WTC11 (cell line): Measurements from ENCODE around the gene TMEM205.

Experiments used
- CREM ChIP-seq: sonication (generic); formaldehyde crosslinking; IDR thresholded peaks from 2 replicates; pipeline ENCODE4 v1.8.1; 2022; ENCODE audit warnings: mild to moderate bottlenecking, missing genetic modification reagents, moderate library complexity
- MXD4 ChIP-seq: fragments of 250-450 bp; sonication (Bioruptor Pico); IDR thresholded peaks from 2 replicates; pipeline ENCODE4 v1.8.0; 2021; ENCODE audit warnings: mild to moderate bottlenecking, moderate library complexity, borderline replicate concordance
- NFYB ChIP-seq: sonication (generic); formaldehyde crosslinking; conservative IDR thresholded peaks from 2 replicates; pipeline ENCODE4 v1.8.0; 2022; ENCODE audit warnings: low read depth, missing genetic modification reagents
- NR1H2 ChIP-seq: sonication (generic); formaldehyde crosslinking; IDR thresholded peaks from 2 replicates; pipeline ENCODE4 v1.9.0; 2021; ENCODE audit warnings: mild to moderate bottlenecking, moderate library complexity, missing genetic modification reagents
- SP1 ChIP-seq: sonication (generic); formaldehyde crosslinking; conservative IDR thresholded peaks from 2 replicates; pipeline ENCODE4 v1.8.1; 2022; ENCODE audit warnings: missing genetic modification reagents
- ZBTB21 ChIP-seq: sonication (generic); formaldehyde crosslinking; IDR thresholded peaks from 2 replicates; pipeline ENCODE4 v1.8.1; 2023; ENCODE audit warnings: mild to moderate bottlenecking, missing genetic modification reagents, borderline replicate concordance
- ZNF121 ChIP-seq: sonication (generic); formaldehyde crosslinking; IDR thresholded peaks from 2 replicates; pipeline ENCODE4 v1.8.0; 2023; ENCODE audit warnings: missing genetic modification reagents
- ZNF396 ChIP-seq: fragments of 250-450 bp; sonication (Bioruptor Pico); IDR thresholded peaks from 2 replicates; pipeline ENCODE4 v1.8.0; 2021; ENCODE audit warnings: mild to moderate bottlenecking, moderate library complexity, borderline replicate concordance
- TF ChIP-seq, protein P1 (sequence below): fragments of 200-600 bp; IDR thresholded peaks from 2 replicates; pipeline ENCODE4 v1.8.0; 2022; ENCODE audit warnings: antibody characterized with exemption
- TF ChIP-seq, protein P2 (sequence below): sonication (generic); formaldehyde crosslinking; IDR thresholded peaks from 2 replicates; pipeline ENCODE4 v1.8.1; 2023; ENCODE audit warnings: mild to moderate bottlenecking, missing genetic modification reagents
- TF ChIP-seq, protein P3 (sequence below): sonication (generic); formaldehyde crosslinking; IDR thresholded peaks from 2 replicates; pipeline ENCODE4 v1.8.0; 2022; ENCODE audit warnings: mild to moderate bottlenecking, missing genetic modification reagents
- TF ChIP-seq, protein P4 (sequence below): sonication (generic); formaldehyde crosslinking; IDR thresholded peaks from 2 replicates; pipeline ENCODE4 v1.8.0; 2022; ENCODE audit warnings: missing genetic modification reagents

DNA sequence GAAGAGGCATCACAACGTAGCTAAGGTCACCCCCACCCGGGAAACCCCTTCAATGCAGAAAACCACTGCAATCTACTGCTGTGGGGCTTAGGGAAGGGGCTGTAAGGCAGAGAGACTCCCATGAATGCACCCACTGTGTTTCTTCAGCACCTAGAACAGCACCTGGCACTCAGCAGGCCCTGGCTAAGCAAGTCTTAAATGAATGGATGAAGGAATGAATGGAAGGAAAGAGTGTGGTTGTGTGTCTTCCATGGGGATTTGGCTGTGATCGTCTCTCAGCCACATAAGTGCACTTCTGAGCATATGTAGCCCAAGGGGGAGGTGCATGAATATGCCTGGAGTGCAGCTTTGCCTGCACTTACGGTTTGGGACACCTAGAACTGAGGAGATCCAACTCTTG, 3.1 kb upstream of the TMEM205 start:
- TF ChIP-seq, protein P1, sequence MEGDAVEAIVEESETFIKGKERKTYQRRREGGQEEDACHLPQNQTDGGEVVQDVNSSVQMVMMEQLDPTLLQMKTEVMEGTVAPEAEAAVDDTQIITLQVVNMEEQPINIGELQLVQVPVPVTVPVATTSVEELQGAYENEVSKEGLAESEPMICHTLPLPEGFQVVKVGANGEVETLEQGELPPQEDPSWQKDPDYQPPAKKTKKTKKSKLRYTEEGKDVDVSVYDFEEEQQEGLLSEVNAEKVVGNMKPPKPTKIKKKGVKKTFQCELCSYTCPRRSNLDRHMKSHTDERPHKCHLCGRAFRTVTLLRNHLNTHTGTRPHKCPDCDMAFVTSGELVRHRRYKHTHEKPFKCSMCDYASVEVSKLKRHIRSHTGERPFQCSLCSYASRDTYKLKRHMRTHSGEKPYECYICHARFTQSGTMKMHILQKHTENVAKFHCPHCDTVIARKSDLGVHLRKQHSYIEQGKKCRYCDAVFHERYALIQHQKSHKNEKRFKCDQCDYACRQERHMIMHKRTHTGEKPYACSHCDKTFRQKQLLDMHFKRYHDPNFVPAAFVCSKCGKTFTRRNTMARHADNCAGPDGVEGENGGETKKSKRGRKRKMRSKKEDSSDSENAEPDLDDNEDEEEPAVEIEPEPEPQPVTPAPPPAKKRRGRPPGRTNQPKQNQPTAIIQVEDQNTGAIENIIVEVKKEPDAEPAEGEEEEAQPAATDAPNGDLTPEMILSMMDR, result no peak
- TF ChIP-seq MXD4 (CRISPR knock-in tag), result no peak
- TF ChIP-seq, protein P2, sequence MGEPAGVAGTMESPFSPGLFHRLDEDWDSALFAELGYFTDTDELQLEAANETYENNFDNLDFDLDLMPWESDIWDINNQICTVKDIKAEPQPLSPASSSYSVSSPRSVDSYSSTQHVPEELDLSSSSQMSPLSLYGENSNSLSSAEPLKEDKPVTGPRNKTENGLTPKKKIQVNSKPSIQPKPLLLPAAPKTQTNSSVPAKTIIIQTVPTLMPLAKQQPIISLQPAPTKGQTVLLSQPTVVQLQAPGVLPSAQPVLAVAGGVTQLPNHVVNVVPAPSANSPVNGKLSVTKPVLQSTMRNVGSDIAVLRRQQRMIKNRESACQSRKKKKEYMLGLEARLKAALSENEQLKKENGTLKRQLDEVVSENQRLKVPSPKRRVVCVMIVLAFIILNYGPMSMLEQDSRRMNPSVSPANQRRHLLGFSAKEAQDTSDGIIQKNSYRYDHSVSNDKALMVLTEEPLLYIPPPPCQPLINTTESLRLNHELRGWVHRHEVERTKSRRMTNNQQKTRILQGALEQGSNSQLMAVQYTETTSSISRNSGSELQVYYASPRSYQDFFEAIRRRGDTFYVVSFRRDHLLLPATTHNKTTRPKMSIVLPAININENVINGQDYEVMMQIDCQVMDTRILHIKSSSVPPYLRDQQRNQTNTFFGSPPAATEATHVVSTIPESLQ (CRISPR knock-in tag), result no peak
- TF ChIP-seq ZNF396 (CRISPR knock-in tag), result no peak
- no peak for TF ChIP-seq ZBTB21
- no peak for TF ChIP-seq NR1H2
- TF ChIP-seq CREM (CRISPR knock-in tag), result no peak
- no peak for TF ChIP-seq ZNF121 (CRISPR knock-in tag)
- TF ChIP-seq, protein P3, sequence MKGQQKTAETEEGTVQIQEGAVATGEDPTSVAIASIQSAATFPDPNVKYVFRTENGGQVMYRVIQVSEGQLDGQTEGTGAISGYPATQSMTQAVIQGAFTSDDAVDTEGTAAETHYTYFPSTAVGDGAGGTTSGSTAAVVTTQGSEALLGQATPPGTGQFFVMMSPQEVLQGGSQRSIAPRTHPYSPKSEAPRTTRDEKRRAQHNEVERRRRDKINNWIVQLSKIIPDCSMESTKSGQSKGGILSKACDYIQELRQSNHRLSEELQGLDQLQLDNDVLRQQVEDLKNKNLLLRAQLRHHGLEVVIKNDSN (CRISPR knock-in tag), result no peak
- TF ChIP-seq NFYB (CRISPR knock-in tag), result no peak
- TF ChIP-seq, protein P4, sequence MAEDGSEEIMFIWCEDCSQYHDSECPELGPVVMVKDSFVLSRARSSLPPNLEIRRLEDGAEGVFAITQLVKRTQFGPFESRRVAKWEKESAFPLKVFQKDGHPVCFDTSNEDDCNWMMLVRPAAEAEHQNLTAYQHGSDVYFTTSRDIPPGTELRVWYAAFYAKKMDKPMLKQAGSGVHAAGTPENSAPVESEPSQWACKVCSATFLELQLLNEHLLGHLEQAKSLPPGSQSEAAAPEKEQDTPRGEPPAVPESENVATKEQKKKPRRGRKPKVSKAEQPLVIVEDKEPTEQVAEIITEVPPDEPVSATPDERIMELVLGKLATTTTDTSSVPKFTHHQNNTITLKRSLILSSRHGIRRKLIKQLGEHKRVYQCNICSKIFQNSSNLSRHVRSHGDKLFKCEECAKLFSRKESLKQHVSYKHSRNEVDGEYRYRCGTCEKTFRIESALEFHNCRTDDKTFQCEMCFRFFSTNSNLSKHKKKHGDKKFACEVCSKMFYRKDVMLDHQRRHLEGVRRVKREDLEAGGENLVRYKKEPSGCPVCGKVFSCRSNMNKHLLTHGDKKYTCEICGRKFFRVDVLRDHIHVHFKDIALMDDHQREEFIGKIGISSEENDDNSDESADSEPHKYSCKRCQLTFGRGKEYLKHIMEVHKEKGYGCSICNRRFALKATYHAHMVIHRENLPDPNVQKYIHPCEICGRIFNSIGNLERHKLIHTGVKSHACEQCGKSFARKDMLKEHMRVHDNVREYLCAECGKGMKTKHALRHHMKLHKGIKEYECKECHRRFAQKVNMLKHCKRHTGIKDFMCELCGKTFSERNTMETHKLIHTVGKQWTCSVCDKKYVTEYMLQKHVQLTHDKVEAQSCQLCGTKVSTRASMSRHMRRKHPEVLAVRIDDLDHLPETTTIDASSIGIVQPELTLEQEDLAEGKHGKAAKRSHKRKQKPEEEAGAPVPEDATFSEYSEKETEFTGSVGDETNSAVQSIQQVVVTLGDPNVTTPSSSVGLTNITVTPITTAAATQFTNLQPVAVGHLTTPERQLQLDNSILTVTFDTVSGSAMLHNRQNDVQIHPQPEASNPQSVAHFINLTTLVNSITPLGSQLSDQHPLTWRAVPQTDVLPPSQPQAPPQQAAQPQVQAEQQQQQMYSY, result no peak
- TF ChIP-seq SP1 (CRISPR knock-in tag), result no peak
